ENCODE results near the gene FJX1. TPM values are rescaled to one million over a fixed set of nuclear protein-coding genes. Genes with fewer than 3 reads are reported as not detected.

FJX1 gene
- total RNA-seq, 1 experiment from 2014 or later, result 8.3 TPM

DNA sequence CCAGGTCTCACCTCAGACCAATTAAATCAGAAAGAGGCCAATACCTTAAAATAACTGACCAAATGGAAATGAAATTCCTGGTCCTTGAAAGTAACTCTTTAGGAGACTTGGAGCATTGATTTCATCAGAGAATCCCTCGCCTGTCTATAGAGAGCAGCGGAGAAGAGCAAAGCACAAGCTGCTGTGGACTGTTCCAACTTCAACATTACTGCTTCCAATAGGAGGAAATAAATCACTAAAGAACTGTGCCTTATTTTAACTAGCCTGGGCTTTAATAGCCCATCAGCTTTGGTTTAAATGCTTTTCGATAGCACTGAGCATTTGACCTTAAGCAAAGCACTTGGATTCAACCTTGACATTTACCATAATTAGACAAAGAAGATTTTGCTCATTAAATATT lies 32.0 kb upstream of the FJX1 start:
- H3K36me3 Mint-ChIP-seq, result no peaks in the 10 kb centered on the region
- TF ChIP-seq OVOL2 (CRISPR knock-in tag; IDR thresholded peaks at IDR 0.05; ENCODE audit: borderline replicate concordance) (no peak), MAX (CRISPR knock-in tag; IDR thresholded peaks at IDR 0.05) (no peak), FOXJ3 (CRISPR knock-in tag; IDR thresholded peaks at IDR 0.05; ENCODE audit: borderline replicate concordance) (no peak), ELF4 (CRISPR knock-in tag; IDR thresholded peaks at IDR 0.05; ENCODE audit: low read depth) (no peak), JUN (CRISPR knock-in tag; IDR thresholded peaks at IDR 0.05) (no peak), ATF3 (CRISPR knock-in tag; conservative IDR thresholded peaks at IDR 0.05) (no peak), FOXK1 (CRISPR knock-in tag; IDR thresholded peaks at IDR 0.05) (no peak), SOX15 (CRISPR knock-in tag; IDR thresholded peaks at IDR 0.05) (no peak), HMGA2 (CRISPR knock-in tag; IDR thresholded peaks at IDR 0.05) (no peak), STAT6 (CRISPR knock-in tag; conservative IDR thresholded peaks at IDR 0.05; ENCODE audit: low read depth) (no peak), GABPB1 (CRISPR knock-in tag; IDR thresholded peaks at IDR 0.05) (no peak), ZNF281 (CRISPR knock-in tag; IDR thresholded peaks at IDR 0.05) (no peak), E2F4 (CRISPR knock-in tag; IDR thresholded peaks at IDR 0.05; ENCODE audit: borderline replicate concordance, low read depth) (no peak)
- TF ChIP-seq, protein P1, sequence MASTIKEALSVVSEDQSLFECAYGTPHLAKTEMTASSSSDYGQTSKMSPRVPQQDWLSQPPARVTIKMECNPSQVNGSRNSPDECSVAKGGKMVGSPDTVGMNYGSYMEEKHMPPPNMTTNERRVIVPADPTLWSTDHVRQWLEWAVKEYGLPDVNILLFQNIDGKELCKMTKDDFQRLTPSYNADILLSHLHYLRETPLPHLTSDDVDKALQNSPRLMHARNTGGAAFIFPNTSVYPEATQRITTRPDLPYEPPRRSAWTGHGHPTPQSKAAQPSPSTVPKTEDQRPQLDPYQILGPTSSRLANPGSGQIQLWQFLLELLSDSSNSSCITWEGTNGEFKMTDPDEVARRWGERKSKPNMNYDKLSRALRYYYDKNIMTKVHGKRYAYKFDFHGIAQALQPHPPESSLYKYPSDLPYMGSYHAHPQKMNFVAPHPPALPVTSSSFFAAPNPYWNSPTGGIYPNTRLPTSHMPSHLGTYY (CRISPR knock-in tag; IDR thresholded peaks at IDR 0.05), result no peak
- TF ChIP-seq, protein P2, sequence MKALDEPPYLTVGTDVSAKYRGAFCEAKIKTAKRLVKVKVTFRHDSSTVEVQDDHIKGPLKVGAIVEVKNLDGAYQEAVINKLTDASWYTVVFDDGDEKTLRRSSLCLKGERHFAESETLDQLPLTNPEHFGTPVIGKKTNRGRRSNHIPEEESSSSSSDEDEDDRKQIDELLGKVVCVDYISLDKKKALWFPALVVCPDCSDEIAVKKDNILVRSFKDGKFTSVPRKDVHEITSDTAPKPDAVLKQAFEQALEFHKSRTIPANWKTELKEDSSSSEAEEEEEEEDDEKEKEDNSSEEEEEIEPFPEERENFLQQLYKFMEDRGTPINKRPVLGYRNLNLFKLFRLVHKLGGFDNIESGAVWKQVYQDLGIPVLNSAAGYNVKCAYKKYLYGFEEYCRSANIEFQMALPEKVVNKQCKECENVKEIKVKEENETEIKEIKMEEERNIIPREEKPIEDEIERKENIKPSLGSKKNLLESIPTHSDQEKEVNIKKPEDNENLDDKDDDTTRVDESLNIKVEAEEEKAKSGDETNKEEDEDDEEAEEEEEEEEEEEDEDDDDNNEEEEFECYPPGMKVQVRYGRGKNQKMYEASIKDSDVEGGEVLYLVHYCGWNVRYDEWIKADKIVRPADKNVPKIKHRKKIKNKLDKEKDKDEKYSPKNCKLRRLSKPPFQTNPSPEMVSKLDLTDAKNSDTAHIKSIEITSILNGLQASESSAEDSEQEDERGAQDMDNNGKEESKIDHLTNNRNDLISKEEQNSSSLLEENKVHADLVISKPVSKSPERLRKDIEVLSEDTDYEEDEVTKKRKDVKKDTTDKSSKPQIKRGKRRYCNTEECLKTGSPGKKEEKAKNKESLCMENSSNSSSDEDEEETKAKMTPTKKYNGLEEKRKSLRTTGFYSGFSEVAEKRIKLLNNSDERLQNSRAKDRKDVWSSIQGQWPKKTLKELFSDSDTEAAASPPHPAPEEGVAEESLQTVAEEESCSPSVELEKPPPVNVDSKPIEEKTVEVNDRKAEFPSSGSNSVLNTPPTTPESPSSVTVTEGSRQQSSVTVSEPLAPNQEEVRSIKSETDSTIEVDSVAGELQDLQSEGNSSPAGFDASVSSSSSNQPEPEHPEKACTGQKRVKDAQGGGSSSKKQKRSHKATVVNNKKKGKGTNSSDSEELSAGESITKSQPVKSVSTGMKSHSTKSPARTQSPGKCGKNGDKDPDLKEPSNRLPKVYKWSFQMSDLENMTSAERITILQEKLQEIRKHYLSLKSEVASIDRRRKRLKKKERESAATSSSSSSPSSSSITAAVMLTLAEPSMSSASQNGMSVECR (CRISPR knock-in tag; IDR thresholded peaks at IDR 0.05; ENCODE audit: borderline replicate concordance), result no peak
- ChIA-PET POLR2A (no interaction called here), CTCF (interaction anchor here (1.8 kb wide), 1 partner anchor 236 kb away, joined by 5 read pairs; no protein-coding TSS in a partner anchor)
- no peaks in the 10 kb centered on the region for H3K9me3 Mint-ChIP-seq
- H3K4me3 Mint-ChIP-seq, result no peak overlapping the region
- H3K27me3 Mint-ChIP-seq (ENCODE audit: low read depth), result peaks cover 24% of the 10 kb centered on the region
- no peak overlapping the region for H3K27ac Mint-ChIP-seq
- DNase-seq (ENCODE audit: low spot score) (no peak), ATAC-seq (no peak)
- no peaks in the 10 kb centered on the region for H3K4me1 Mint-ChIP-seq
